T-helper 17 cell (primary cell): ENCODE measurements around the gene ABHD2. TPM values are rescaled to one million over a fixed set of nuclear protein-coding genes. Genes with fewer than 3 reads are reported as not detected.
A peak's percentile ranks its signal among the peaks of the same experiment; 100 is the strongest.
"Not testable (repeated sequence)": the region's sequence is repeated elsewhere in the genome, so short reads cannot be mapped to it uniquely, and the experiment has no call there.

Experiments
- ATAC-seq: fragments of 150-1000 bp; cut with Tn5 transposase; 2 replicates; pipeline ENCODE4 v1.10.0; 2021; ENCODE audit warnings: mild to moderate bottlenecking, moderate library complexity
- DNase-seq, 3 donors: peaks; one replicate each; pipeline versions ENCODE4 v3.0.0 to v3.0.0-alpha.2; 2020 to 2021
- H3K9me3 ChIP-seq: one replicate; pipeline ENCODE4 v1.7.0; 2013; ENCODE audit warnings: low read length, mild to moderate bottlenecking; ENCODE audit not compliant: control insufficient read depth, poor library complexity, severe bottlenecking
- H3K27ac Mint-ChIP-seq: one replicate; pipeline ENCODE4 v1.8.0; 2022; ENCODE audit warnings: mild to moderate bottlenecking, moderate library complexity, mixed read lengths
- H3K27me3 Mint-ChIP-seq: one replicate; pipeline ENCODE4 v1.8.0; 2022; ENCODE audit warnings: mixed read lengths
- H3K36me3 Mint-ChIP-seq: one replicate; pipeline ENCODE4 v1.8.0; 2022; ENCODE audit warnings: low read depth, mixed read lengths
- H3K4me1 Mint-ChIP-seq: one replicate; pipeline ENCODE4 v1.8.0; 2022; ENCODE audit warnings: mild to moderate bottlenecking, mixed read lengths
- H3K4me3 Mint-ChIP-seq: one replicate; pipeline ENCODE4 v1.8.0; 2022; ENCODE audit warnings: mild to moderate bottlenecking, moderate library complexity, mixed read lengths
- total RNA-seq, 4 donors: library from RNA in 2 of 4; stranded (reverse) in 2 of 4; gene quantifications; one replicate each; pipeline ENCODE4 v1.2.3 and lab custom pipeline; 2022 to 2026

The ABHD2 gene
- total RNA-seq, 2 donors from 2014 or later, result 55.6 to 58.2 TPM

- no peaks in the 10 kb centered on the region for H3K9me3 ChIP-seq
- no peak overlapping the region for H3K27ac Mint-ChIP-seq
- DNase-seq (no peak), ATAC-seq (no peak)
- H3K4me1 Mint-ChIP-seq, result no peaks in the 10 kb centered on the region
- no peak overlapping the region for H3K4me3 Mint-ChIP-seq
- peaks cover 20% of the 10 kb centered on the region for H3K27me3 Mint-ChIP-seq
- H3K36me3 Mint-ChIP-seq, result no peaks in the 10 kb centered on the region
Observed at GRCh38 chr15:89083246-89083645, 5.0 kb upstream of the ABHD2 start.

GRCh38 chr15:89085289-89085926, 2.8 kb upstream of the ABHD2 start:
- H3K27ac Mint-ChIP-seq, result no peak overlapping the region
- peaks cover 15% of the 10 kb centered on the region for H3K4me1 Mint-ChIP-seq
- ATAC-seq, result no peak
- H3K9me3 ChIP-seq, result no peaks in the 10 kb centered on the region
- no peak for DNase-seq
- peaks cover under 1% of the 10 kb centered on the region for H3K27me3 Mint-ChIP-seq
- no peaks in the 10 kb centered on the region for H3K36me3 Mint-ChIP-seq
- H3K4me3 Mint-ChIP-seq, result no peak overlapping the region

GRCh38 chr15:89085933-89086332, 2.3 kb upstream of the ABHD2 start:
- not testable (repeated sequence) for H3K36me3 Mint-ChIP-seq, H3K27ac Mint-ChIP-seq, H3K9me3 ChIP-seq, DNase-seq, H3K4me3 Mint-ChIP-seq, ATAC-seq, H3K27me3 Mint-ChIP-seq
- H3K4me1 Mint-ChIP-seq, result peaks cover 20% of the 10 kb centered on the region

GRCh38 chr15:89086390-89086789, 1.9 kb upstream of the ABHD2 start:
- not testable (repeated sequence) for H3K9me3 ChIP-seq, H3K4me3 Mint-ChIP-seq, H3K27ac Mint-ChIP-seq, H3K27me3 Mint-ChIP-seq, ATAC-seq, H3K36me3 Mint-ChIP-seq, DNase-seq
- peaks cover 24% of the 10 kb centered on the region for H3K4me1 Mint-ChIP-seq

- no peak for DNase-seq
- no peak for ATAC-seq
- Mint-ChIP-seq H3K27me3 (no peaks in the 10 kb centered on the region), H3K27ac (no peak overlapping the region), H3K36me3 (no peaks in the 10 kb centered on the region), H3K4me3 (no peak overlapping the region), H3K4me1 (peaks cover 32% of the 10 kb centered on the region)
- H3K9me3 ChIP-seq, result no peaks in the 10 kb centered on the region
Observed at GRCh38 chr15:89087161-89087829, 961 bp upstream of the ABHD2 start.

- peak in 2 of 3 donors; percentile 16 to 24 for DNase-seq
- H3K36me3 Mint-ChIP-seq, result peaks cover 3% of the 10 kb centered on the region
- H3K9me3 ChIP-seq, result no peaks in the 10 kb centered on the region
- no peak for ATAC-seq
- H3K4me3 Mint-ChIP-seq, result no peak overlapping the region
- H3K27ac Mint-ChIP-seq, result no peak overlapping the region
- no peaks in the 10 kb centered on the region for H3K27me3 Mint-ChIP-seq
- peaks cover 41% of the 10 kb centered on the region for H3K4me1 Mint-ChIP-seq
Observed at GRCh38 chr15:89088605-89089315, 504 bp downstream of the ABHD2 start.

- no peaks in the 10 kb centered on the region for H3K9me3 ChIP-seq
- peaks cover 3% of the 10 kb centered on the region for H3K36me3 Mint-ChIP-seq
- peaks cover 41% of the 10 kb centered on the region for H3K4me1 Mint-ChIP-seq
- DNase-seq (no peak), ATAC-seq (no peak)
- no peak overlapping the region for H3K4me3 Mint-ChIP-seq
- no peaks in the 10 kb centered on the region for H3K27me3 Mint-ChIP-seq
- H3K27ac Mint-ChIP-seq, result no peak overlapping the region
Observed at GRCh38 chr15:89089316-89090230, 1.3 kb downstream of the ABHD2 start.

GRCh38 chr15:89090791-89091626, 2.8 kb downstream of the ABHD2 start:
- H3K27ac Mint-ChIP-seq, result no peak overlapping the region
- H3K4me1 Mint-ChIP-seq, result peaks cover 45% of the 10 kb centered on the region
- no peak overlapping the region for H3K4me3 Mint-ChIP-seq
- DNase-seq (peak in 2 of 3 donors; percentile 17 to 23), ATAC-seq (no peak)
- no peaks in the 10 kb centered on the region for H3K9me3 ChIP-seq
- peaks cover 6% of the 10 kb centered on the region for H3K36me3 Mint-ChIP-seq
- no peaks in the 10 kb centered on the region for H3K27me3 Mint-ChIP-seq

- no peak for ATAC-seq
- H3K9me3 ChIP-seq, result no peaks in the 10 kb centered on the region
- no peak overlapping the region for H3K27ac Mint-ChIP-seq
- H3K4me1 Mint-ChIP-seq, result peaks cover 46% of the 10 kb centered on the region
- no peaks in the 10 kb centered on the region for H3K27me3 Mint-ChIP-seq
- peaks cover 6% of the 10 kb centered on the region for H3K36me3 Mint-ChIP-seq
- DNase-seq, result no peak
- no peak overlapping the region for H3K4me3 Mint-ChIP-seq
Observed at GRCh38 chr15:89091627-89092220, 3.5 kb downstream of the ABHD2 start.

- ATAC-seq (no peak), DNase-seq (no peak)
- no peaks in the 10 kb centered on the region for H3K27me3 Mint-ChIP-seq
- peaks cover 53% of the 10 kb centered on the region for H3K4me1 Mint-ChIP-seq
- peak overlapping the region; percentile 53 for H3K4me3 Mint-ChIP-seq
- H3K27ac Mint-ChIP-seq, result no peak overlapping the region
- no peaks in the 10 kb centered on the region for H3K9me3 ChIP-seq
- peaks cover 6% of the 10 kb centered on the region for H3K36me3 Mint-ChIP-seq
Observed at GRCh38 chr15:89093509-89093908, 5.3 kb downstream of the ABHD2 start.

GRCh38 chr15:89095073-89095472, 6.8 kb downstream of the ABHD2 start:
- Mint-ChIP-seq H3K36me3 (peaks cover 6% of the 10 kb centered on the region), H3K4me3 (no peak overlapping the region), H3K4me1 (peaks cover 41% of the 10 kb centered on the region), H3K27ac (no peak overlapping the region), H3K27me3 (no peaks in the 10 kb centered on the region)
- no peak for ATAC-seq
- no peak for DNase-seq
- no peaks in the 10 kb centered on the region for H3K9me3 ChIP-seq

- peaks cover 6% of the 10 kb centered on the region for H3K36me3 Mint-ChIP-seq
- no peak overlapping the region for H3K4me3 Mint-ChIP-seq
- no peak overlapping the region for H3K27ac Mint-ChIP-seq
- H3K4me1 Mint-ChIP-seq, result peaks cover 37% of the 10 kb centered on the region
- H3K9me3 ChIP-seq, result no peaks in the 10 kb centered on the region
- ATAC-seq (no peak), DNase-seq (no peak)
- no peaks in the 10 kb centered on the region for H3K27me3 Mint-ChIP-seq
Observed at GRCh38 chr15:89095556-89095955, 7.3 kb downstream of the ABHD2 start.
